ENCODE results near the gene HOXA11.

DNA sequence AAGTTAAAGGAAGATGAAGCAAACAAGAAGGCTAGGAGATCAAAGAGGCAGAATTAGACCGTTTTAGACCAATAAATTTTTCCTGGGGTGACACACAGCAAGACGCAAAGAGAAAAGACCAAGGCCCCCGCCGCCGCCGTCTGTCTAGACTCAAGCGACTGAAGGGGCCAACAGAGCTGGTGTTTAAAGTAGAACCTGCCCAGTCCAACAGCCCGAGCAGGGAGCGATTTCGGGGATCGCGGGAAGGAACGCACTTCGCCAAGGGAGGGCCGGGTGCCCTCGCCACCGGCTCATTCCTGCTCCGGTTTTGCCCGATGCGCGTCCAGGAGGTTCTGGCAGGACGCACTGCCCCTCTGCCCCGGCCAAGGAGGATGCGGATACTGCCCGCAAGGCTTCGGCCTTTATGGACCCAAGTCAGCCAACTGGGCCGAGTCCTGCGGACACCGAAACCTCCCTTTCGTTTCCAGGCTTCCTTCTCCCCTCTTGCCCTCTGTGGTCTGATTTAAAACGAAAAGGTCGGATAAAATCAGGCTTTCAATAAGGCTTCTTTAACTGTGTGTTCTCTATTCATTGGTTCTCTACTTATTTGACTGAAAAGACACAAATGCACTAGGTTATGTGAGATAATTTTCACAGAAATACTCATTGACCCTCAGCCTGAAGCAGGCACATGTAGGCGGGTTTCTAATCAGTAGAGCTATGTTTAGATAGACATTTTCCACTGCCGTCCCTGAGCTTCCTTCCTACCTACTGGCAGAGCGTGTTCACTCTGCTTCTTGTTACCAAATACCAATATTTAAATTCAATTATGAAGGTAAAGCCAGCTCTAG lies 26.4 kb downstream of the HOXA11 start:
- TF ChIP-seq POLR2A (IDR thresholded peaks at IDR 0.05; ENCODE audit: low read length): no peak
- TF ChIP-seq GATA1 (IDR thresholded peaks at IDR 0.05; ENCODE audit: low read depth, low read length): no peak
